ENCODE results near the gene ANKRD37.

The ANKRD37 gene

GRCh38 chr4:185421366-185422124, 24.9 kb downstream of the ANKRD37 start:
- no peak for DNase-seq (ENCODE audit: low read depth, low spot score)

GRCh38 chr4:185424905-185425646, 28.4 kb downstream of the ANKRD37 start:
- DNase-seq (ENCODE audit: low read depth, low spot score) = no peak

- DNase-seq (ENCODE audit: low read depth, low spot score) = peak; percentile 74
These were observed 29.2 kb downstream of the ANKRD37 start, which contains the start of gene UFSP2 for GRCh38 chr4:185425647-185426352. Gene UFSP2 (minus strand): TSS chr4:185425964. CDS start chr4:185425868, 96 bp downstream.

GRCh38 chr4:185426960-185427688, 30.5 kb downstream of the ANKRD37 start:
- no peak for DNase-seq (ENCODE audit: low read depth, low spot score)

GRCh38 chr4:185429660-185430059, 33.0 kb downstream of the ANKRD37 start:
- DNase-seq (ENCODE audit: low read depth, low spot score) = no peak

GRCh38 chr4:185435466-185435865, 38.8 kb downstream of the ANKRD37 start:
- no peak for DNase-seq (ENCODE audit: low read depth, low spot score)

- no peak for DNase-seq (ENCODE audit: low read depth, low spot score)
These were observed 41.2 kb downstream of the ANKRD37 start for GRCh38 chr4:185437809-185438208.

- DNase-seq (ENCODE audit: low read depth, low spot score) = no peak
These were observed 44.8 kb downstream of the ANKRD37 start for GRCh38 chr4:185441479-185441878.

GRCh38 chr4:185445209-185445608, 48.6 kb downstream of the ANKRD37 start:
- DNase-seq (ENCODE audit: low read depth, low spot score) = no peak
